ENCODE results near the gene FAM193A. TPM values are rescaled to one million over a fixed set of nuclear protein-coding genes. Genes with fewer than 3 reads are reported as not detected.

FAM193A gene
- total RNA-seq, 1 donor from 2014 or later: 31.4 TPM

DNA sequence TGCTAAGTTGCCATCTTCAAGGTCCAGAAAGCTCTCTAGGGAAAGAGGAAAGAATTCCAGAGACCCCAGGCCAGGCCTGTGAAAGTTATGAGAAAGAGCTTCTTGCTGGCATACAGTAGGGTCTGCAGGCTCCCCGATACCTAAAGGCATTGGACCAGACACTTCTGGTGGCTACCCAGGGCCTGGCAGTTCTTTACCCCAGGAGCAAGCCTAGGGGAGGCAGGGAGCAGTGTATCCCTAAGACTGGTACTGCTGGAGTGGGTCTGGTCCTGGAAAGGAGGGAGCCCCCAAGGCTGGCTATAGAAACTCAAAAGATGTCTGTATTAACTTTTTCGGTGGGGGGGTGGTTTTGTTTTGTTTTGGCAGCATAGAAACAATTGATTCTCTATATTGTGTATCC lies 19.8 kb upstream of the FAM193A start:
- no peak for TF ChIP-seq POLR2AphosphoS5 (IDR thresholded peaks at IDR 0.05; ENCODE audit: insufficient read depth in 1 of 2, low read depth in 1 of 2)
- TF ChIP-seq, protein P1, sequence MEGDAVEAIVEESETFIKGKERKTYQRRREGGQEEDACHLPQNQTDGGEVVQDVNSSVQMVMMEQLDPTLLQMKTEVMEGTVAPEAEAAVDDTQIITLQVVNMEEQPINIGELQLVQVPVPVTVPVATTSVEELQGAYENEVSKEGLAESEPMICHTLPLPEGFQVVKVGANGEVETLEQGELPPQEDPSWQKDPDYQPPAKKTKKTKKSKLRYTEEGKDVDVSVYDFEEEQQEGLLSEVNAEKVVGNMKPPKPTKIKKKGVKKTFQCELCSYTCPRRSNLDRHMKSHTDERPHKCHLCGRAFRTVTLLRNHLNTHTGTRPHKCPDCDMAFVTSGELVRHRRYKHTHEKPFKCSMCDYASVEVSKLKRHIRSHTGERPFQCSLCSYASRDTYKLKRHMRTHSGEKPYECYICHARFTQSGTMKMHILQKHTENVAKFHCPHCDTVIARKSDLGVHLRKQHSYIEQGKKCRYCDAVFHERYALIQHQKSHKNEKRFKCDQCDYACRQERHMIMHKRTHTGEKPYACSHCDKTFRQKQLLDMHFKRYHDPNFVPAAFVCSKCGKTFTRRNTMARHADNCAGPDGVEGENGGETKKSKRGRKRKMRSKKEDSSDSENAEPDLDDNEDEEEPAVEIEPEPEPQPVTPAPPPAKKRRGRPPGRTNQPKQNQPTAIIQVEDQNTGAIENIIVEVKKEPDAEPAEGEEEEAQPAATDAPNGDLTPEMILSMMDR (IDR thresholded peaks at IDR 0.05): no peak
- no peak for TF ChIP-seq POLR2A (IDR thresholded peaks at IDR 0.05)
- DNase-seq (ENCODE audit: extremely low spot score in 2 of 2): no peak
- Histone ChIP-seq H3K9me3 (no peaks in the 10 kb centered on the region), H3K4me3 (no peak overlapping the region), H3K27me3 (no peaks in the 10 kb centered on the region), H3K36me3 (peaks cover 0 to 34% of the 10 kb centered on the region in 2 donors), H3K27ac (no peak overlapping the region), H3K4me1 (peaks cover 5% of the 10 kb centered on the region)
- intact Hi-C loops (cut with DNase I): no loop called here

DNA sequence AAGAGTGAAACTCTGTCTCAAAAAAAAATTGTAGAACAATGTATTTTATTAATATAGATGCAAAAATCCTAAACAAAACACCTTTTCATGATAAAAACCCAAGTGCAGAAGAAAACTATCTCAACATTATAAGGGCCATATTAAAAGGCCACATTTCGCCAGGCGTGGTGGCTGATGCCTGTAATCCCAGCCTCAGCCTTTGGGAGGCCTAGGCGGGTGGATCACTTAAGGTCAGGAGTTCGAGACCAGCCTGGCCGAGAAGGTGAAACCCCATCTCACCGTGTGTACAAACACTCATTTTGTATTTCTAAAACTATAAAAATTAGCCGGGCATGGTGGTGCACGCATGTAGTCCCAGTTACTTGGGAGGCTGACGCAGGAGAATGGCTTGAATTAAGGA lies 9.9 kb upstream of the FAM193A start:
- DNase-seq (ENCODE audit: extremely low spot score in 2 of 2): no peak
- no peaks in the 10 kb centered on the region for H3K36me3 ChIP-seq
- no peak overlapping the region for H3K27ac ChIP-seq
- no peaks in the 10 kb centered on the region for H3K4me1 ChIP-seq
- no peaks in the 10 kb centered on the region for H3K9me3 ChIP-seq
- no peak overlapping the region for H3K4me3 ChIP-seq
- TF ChIP-seq, protein P1 (IDR thresholded peaks at IDR 0.05): no peak
- TF ChIP-seq POLR2AphosphoS5 (IDR thresholded peaks at IDR 0.05; ENCODE audit: insufficient read depth in 1 of 2, low read depth in 1 of 2): no peak
- no peak for TF ChIP-seq POLR2A (IDR thresholded peaks at IDR 0.05)
- H3K27me3 ChIP-seq: no peaks in the 10 kb centered on the region
- intact Hi-C loops (cut with DNase I): no loop called here

DNA sequence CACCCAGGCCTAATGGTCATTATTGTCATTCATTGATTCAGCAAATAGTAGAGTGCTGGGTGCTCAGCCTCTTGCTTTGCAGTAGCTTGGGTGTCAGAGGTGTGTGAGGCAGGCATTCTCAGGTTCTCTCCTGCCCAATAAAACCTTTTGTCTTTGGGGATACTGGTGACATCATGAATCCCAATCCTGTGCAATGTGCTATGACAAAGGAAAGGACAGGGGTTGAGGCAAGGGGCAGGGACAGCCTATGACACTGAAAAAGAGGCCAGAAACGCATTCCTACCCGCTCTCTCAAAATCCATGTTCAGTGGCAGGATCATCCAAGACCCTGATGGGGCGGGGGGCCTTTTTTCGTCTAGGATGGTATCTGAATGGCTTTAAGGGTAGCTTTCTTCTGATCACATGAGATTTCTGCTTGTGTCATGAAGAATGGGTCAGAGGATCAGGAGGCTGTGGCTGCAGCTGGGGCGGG lies 1.5 kb upstream of the FAM193A start:
- peak overlapping the region; percentile 83 to 91 for H3K4me3 ChIP-seq
- no peaks in the 10 kb centered on the region for H3K9me3 ChIP-seq
- no peak for DNase-seq (ENCODE audit: extremely low spot score in 2 of 2)
- peak overlapping the region; percentile 92 for H3K27ac ChIP-seq
- no peaks in the 10 kb centered on the region for H3K36me3 ChIP-seq
- H3K27me3 ChIP-seq: no peaks in the 10 kb centered on the region
- intact Hi-C loops (cut with DNase I): loop anchor here (5.0 kb wide), 1 partner anchor 273 kb away; the partner anchor contains the start of gene MXD4
- H3K4me1 ChIP-seq: peaks cover 36% of the 10 kb centered on the region
- TF ChIP-seq, protein P1 (IDR thresholded peaks at IDR 0.05): no peak
- TF ChIP-seq POLR2AphosphoS5 (IDR thresholded peaks at IDR 0.05; ENCODE audit: insufficient read depth in 1 of 2, low read depth in 1 of 2): no peak
- no peak for TF ChIP-seq POLR2A (IDR thresholded peaks at IDR 0.05)

DNA sequence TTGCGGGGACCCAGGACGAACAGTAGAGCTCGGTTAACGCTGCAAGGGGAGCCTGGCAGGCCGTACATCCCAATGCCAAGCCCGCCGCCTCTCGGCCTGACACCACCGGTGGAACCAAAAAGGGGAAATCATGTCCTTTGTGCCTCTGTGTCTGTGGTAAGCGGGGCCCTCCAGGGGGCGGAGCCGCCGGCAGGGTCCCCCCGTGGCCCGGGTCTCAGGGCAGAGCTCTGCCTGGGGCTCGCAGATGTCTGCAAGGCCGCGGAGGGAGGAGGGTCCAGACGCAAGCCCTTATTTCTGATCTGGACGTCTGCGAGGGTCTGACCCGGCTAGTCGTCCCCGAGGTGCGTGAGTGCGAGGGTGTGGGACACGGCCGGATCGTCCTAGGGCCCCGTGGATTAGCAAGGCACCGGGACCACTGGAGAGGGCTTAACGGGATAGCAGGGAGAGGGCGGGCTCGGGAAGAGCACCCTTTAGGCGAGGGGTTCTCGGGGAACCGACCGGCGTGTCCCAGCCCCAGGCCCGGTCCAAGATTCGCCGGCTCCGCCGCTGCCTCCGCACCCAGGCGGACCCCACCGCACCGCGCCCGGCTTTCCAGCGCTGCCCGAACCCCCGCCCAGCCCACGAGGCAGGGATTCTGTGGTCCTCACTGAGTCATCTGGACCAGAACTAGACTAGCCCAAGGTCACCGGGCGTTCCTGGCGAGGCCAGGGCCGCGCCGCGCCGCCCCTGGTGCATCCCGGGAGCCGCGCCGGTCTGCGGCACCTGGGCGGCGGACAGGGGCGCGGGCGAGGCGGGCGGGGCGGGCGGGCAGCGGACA lies 863 bp upstream of the FAM193A start:
- Histone ChIP-seq H3K27me3 (no peaks in the 10 kb centered on the region), H3K4me1 (peaks cover 42% of the 10 kb centered on the region), H3K4me3 (peak overlapping the region; percentile 83 to 91), H3K36me3 (no peaks in the 10 kb centered on the region), H3K9me3 (no peaks in the 10 kb centered on the region), H3K27ac (peak overlapping the region; percentile 92)
- intact Hi-C loops (cut with DNase I): loop anchor here (5.0 kb wide), 1 partner anchor 273 kb away; the partner anchor contains the start of gene MXD4
- TF ChIP-seq POLR2AphosphoS5 (IDR thresholded peaks at IDR 0.05; ENCODE audit: insufficient read depth in 1 of 2, low read depth in 1 of 2): no peak
- TF ChIP-seq, protein P1 (IDR thresholded peaks at IDR 0.05): no peak
- no peak for TF ChIP-seq POLR2A (IDR thresholded peaks at IDR 0.05)
- peak in 1 of 2 donors; percentile 90 for DNase-seq (ENCODE audit: extremely low spot score in 2 of 2)
